HepG2 (cell line): Measurements from ENCODE around the gene RHBDL1. TPM values are rescaled to one million over a fixed set of nuclear protein-coding genes. Genes with fewer than 3 reads are reported as not detected.
A peak's percentile ranks its signal among the peaks of the same experiment; 100 is the strongest.

Source experiments
- ARHGAP35 ChIP-seq: sonication (generic); formaldehyde crosslinking; IDR thresholded peaks from 2 replicates; pipeline ENCODE4 v1.9.0; 2022; ENCODE audit warnings: mild to moderate bottlenecking, inconsistent platforms, moderate library complexity, missing genetic modification reagents, borderline replicate concordance
- CHCHD3 ChIP-seq: sonication (generic); formaldehyde crosslinking; IDR thresholded peaks from 2 replicates; pipeline ENCODE4 v1.8.0; 2022; ENCODE audit warnings: mild to moderate bottlenecking, missing genetic modification reagents, moderate library complexity
- KDM1A ChIP-seq: IDR thresholded peaks from 2 replicates; pipeline ENCODE4 v1.6.1; 2016; ENCODE audit warnings: missing compliant biosample characterization
- NFE2 ChIP-seq: sonication (generic); formaldehyde crosslinking; IDR thresholded peaks from 2 replicates; pipeline ENCODE4 v1.4.0; 2020; ENCODE audit warnings: missing genetic modification reagents
- ONECUT2 ChIP-seq: sonication (generic); formaldehyde crosslinking; IDR thresholded peaks from 2 replicates; pipeline ENCODE4 v1.4.0; 2020; ENCODE audit warnings: missing genetic modification reagents
- PRPF4 ChIP-seq: fragments of 200-400 bp; formaldehyde crosslinking; IDR thresholded peaks from 2 replicates; pipeline ENCODE4 v1.6.1; 2016; ENCODE audit warnings: low read length, low read depth; ENCODE audit not compliant: poor library complexity, severe bottlenecking
- REPIN1 ChIP-seq: sonication (generic); formaldehyde crosslinking; IDR thresholded peaks from 2 replicates; pipeline ENCODE4 v1.8.0; 2022; ENCODE audit warnings: missing genetic modification reagents, low read depth, mild to moderate bottlenecking, borderline replicate concordance
- TAF15 ChIP-seq: fragments of 200-400 bp; formaldehyde crosslinking; IDR thresholded peaks from one replicate; pipeline ENCODE4 v1.6.1; 2018; ENCODE audit warnings: mild to moderate bottlenecking, low read depth, low read length; ENCODE audit not compliant: poor library complexity, severe bottlenecking
- ZBTB8A ChIP-seq: sonication (generic); formaldehyde crosslinking; IDR thresholded peaks from 2 replicates; pipeline ENCODE4 v1.4.0; 2020; ENCODE audit warnings: mild to moderate bottlenecking, low read depth, missing genetic modification reagents, borderline replicate concordance
- ZNF160 ChIP-seq: sonication (generic); formaldehyde crosslinking; IDR thresholded peaks from 2 replicates; pipeline ENCODE4 v1.8.0; 2022; ENCODE audit warnings: mild to moderate bottlenecking, inconsistent platforms, missing genetic modification reagents
- ZNF280B ChIP-seq: sonication (generic); formaldehyde crosslinking; IDR thresholded peaks from 2 replicates; pipeline ENCODE4 v1.5.0; 2020; ENCODE audit warnings: missing genetic modification reagents, mild to moderate bottlenecking, borderline replicate concordance
- ZNF329 ChIP-seq: sonication (generic); formaldehyde crosslinking; IDR thresholded peaks from 2 replicates; pipeline ENCODE4 v1.9.0; 2021; ENCODE audit warnings: low read depth, mild to moderate bottlenecking, missing genetic modification reagents
- ZNF383 ChIP-seq: sonication (generic); formaldehyde crosslinking; IDR thresholded peaks from 2 replicates; pipeline ENCODE4 v1.4.0; 2020; ENCODE audit warnings: missing genetic modification reagents, mild to moderate bottlenecking, borderline replicate concordance
- ZNF572 ChIP-seq: sonication (generic); formaldehyde crosslinking; IDR thresholded peaks from 2 replicates; pipeline ENCODE4 v1.5.1; 2020; ENCODE audit warnings: mild to moderate bottlenecking, missing genetic modification reagents
- ZNF724P ChIP-seq: sonication (generic); formaldehyde crosslinking; IDR thresholded peaks from 2 replicates; pipeline ENCODE4 v1.8.0; 2022; ENCODE audit warnings: missing genetic modification reagents, borderline replicate concordance
- polyA plus RNA-seq, 8 experiments: library from polyadenylated mRNA; depleted of rRNA in 3 of 8; stranded (reverse) in 7 of 8; unstranded in 1 of 8; fragments of >200 nt; fragmentation: Illumina TruSeq in 4 of 8; extraction: Trizol in 4 of 8; gene quantifications; 2 replicates each; pipeline versions ENCODE4 v1.2.1 to v1.2.3, GENCODE V29; 2011 to 2016; ENCODE audit warnings: low read depth in 4 of 8, missing spikeins in 1 of 8, mixed read lengths in 1 of 8; ENCODE audit not compliant: insufficient read depth in 1 of 8
- total RNA-seq, 5 experiments: library from RNA; depleted of rRNA; stranded (reverse); fragments of >200 nt; fragmentation: Illumina TruSeq; extraction: Trizol; gene quantifications; 2 replicates each; pipeline ENCODE4 v1.2.3, GENCODE V29; 2016; ENCODE audit warnings: low read depth in 1 of 5
- TF ChIP-seq, protein P1 (sequence below): sonication (generic); formaldehyde crosslinking; conservative IDR thresholded peaks from 2 replicates; pipeline ENCODE4 v1.4.0; 2020; ENCODE audit warnings: missing genetic modification reagents
- TF ChIP-seq, protein P2 (sequence below): sonication (generic); formaldehyde crosslinking; IDR thresholded peaks from 2 replicates; pipeline ENCODE4 v1.4.0; 2020; ENCODE audit warnings: missing genetic modification reagents
- TF ChIP-seq, protein P3 (sequence below): sonication (generic); formaldehyde crosslinking; IDR thresholded peaks from 2 replicates; pipeline ENCODE4 v1.4.0; 2020; ENCODE audit warnings: mild to moderate bottlenecking, missing genetic modification reagents, borderline replicate concordance

Gene RHBDL1
- total and polyA plus RNA-seq, 2 of the 13 experiments (the other 11 are each of a cell fraction or from before 2014, with no cell fraction given) = 1.8 to 3.8 TPM

DNA sequence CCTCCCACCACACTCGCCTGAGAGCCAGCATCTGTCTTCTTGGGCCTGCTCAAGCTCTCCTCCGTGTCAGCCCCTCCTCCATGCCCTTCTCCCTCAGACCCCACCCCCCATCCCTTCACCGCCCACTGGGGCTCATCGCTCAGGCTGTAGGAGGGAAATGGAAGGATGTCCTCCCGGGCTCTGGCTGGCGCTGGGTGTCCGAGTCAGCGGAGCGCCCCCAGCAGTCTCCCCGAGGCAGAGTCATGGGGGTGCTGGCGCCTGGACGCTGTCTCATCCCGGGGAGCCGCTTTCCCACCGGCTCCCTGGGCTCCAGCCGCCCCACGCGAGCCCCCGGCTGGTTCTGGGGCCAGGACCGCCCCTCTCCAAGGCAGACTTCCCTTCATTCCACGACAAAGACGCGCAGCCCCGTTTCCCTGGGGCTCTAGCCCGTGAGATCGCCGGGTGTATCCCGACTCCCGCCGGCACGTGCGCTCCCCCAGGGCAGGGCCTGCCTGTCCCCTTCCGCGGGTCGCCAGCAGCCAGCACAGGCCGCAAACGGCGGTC is 45.0 kb downstream of the RHBDL1 start (continued):
- no peak for TF ChIP-seq KDM1A (CRISPR knock-in tag)
- no peak for TF ChIP-seq PRPF4
- TF ChIP-seq CHCHD3 (CRISPR knock-in tag) = no peak
- no peak for TF ChIP-seq NFE2 (CRISPR knock-in tag)
- no peak for TF ChIP-seq ZNF329
- TF ChIP-seq ARHGAP35 (CRISPR knock-in tag) = no peak
- no peak for TF ChIP-seq ONECUT2
- TF ChIP-seq ZBTB8A (CRISPR knock-in tag) = no peak; the same call in 1 of the 2 replicates
- TF ChIP-seq TAF15 = peak; percentile 39
- TF ChIP-seq, protein P1, sequence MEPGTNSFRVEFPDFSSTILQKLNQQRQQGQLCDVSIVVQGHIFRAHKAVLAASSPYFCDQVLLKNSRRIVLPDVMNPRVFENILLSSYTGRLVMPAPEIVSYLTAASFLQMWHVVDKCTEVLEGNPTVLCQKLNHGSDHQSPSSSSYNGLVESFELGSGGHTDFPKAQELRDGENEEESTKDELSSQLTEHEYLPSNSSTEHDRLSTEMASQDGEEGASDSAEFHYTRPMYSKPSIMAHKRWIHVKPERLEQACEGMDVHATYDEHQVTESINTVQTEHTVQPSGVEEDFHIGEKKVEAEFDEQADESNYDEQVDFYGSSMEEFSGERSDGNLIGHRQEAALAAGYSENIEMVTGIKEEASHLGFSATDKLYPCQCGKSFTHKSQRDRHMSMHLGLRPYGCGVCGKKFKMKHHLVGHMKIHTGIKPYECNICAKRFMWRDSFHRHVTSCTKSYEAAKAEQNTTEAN = no peak
- no peak for TF ChIP-seq REPIN1 (CRISPR knock-in tag)
- TF ChIP-seq, protein P2, sequence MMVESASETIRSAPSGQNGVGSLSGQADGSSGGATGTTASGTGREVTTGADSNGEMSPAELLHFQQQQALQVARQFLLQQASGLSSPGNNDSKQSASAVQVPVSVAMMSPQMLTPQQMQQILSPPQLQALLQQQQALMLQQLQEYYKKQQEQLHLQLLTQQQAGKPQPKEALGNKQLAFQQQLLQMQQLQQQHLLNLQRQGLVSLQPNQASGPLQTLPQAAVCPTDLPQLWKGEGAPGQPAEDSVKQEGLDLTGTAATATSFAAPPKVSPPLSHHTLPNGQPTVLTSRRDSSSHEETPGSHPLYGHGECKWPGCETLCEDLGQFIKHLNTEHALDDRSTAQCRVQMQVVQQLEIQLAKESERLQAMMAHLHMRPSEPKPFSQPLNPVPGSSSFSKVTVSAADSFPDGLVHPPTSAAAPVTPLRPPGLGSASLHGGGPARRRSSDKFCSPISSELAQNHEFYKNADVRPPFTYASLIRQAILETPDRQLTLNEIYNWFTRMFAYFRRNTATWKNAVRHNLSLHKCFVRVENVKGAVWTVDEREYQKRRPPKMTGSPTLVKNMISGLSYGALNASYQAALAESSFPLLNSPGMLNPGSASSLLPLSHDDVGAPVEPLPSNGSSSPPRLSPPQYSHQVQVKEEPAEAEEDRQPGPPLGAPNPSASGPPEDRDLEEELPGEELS (CRISPR knock-in tag) = no peak
- TF ChIP-seq ZNF280B (CRISPR knock-in tag) = no peak; the same call in 1 of the 2 replicates
- TF ChIP-seq ZNF383 (CRISPR knock-in tag) = no peak
- TF ChIP-seq ZNF724P (CRISPR knock-in tag) = no peak
- TF ChIP-seq, protein P3, sequence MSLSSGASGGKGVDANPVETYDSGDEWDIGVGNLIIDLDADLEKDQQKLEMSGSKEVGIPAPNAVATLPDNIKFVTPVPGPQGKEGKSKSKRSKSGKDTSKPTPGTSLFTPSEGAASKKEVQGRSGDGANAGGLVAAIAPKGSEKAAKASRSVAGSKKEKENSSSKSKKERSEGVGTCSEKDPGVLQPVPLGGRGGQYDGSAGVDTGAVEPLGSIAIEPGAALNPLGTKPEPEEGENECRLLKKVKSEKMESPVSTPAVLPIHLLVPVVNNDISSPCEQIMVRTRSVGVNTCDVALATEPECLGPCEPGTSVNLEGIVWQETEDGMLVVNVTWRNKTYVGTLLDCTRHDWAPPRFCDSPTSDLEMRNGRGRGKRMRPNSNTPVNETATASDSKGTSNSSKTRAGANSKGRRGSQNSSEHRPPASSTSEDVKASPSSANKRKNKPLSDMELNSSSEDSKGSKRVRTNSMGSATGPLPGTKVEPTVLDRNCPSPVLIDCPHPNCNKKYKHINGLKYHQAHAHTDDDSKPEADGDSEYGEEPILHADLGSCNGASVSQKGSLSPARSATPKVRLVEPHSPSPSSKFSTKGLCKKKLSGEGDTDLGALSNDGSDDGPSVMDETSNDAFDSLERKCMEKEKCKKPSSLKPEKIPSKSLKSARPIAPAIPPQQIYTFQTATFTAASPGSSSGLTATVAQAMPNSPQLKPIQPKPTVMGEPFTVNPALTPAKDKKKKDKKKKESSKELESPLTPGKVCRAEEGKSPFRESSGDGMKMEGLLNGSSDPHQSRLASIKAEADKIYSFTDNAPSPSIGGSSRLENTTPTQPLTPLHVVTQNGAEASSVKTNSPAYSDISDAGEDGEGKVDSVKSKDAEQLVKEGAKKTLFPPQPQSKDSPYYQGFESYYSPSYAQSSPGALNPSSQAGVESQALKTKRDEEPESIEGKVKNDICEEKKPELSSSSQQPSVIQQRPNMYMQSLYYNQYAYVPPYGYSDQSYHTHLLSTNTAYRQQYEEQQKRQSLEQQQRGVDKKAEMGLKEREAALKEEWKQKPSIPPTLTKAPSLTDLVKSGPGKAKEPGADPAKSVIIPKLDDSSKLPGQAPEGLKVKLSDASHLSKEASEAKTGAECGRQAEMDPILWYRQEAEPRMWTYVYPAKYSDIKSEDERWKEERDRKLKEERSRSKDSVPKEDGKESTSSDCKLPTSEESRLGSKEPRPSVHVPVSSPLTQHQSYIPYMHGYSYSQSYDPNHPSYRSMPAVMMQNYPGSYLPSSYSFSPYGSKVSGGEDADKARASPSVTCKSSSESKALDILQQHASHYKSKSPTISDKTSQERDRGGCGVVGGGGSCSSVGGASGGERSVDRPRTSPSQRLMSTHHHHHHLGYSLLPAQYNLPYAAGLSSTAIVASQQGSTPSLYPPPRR (CRISPR knock-in tag) = no peak
- peak; percentile 62; the same call in 1 of the 2 replicates for TF ChIP-seq ZNF572 (CRISPR knock-in tag)
- TF ChIP-seq ZNF160 (CRISPR knock-in tag) = no peak
